ENCODE measurements around the gene TTLL10. TPM values are rescaled to one million over a fixed set of nuclear protein-coding genes. Genes with fewer than 3 reads are reported as not detected.

Gene TTLL10
- total and polyA plus RNA-seq, 10 donors: 0.02 to 0.34 (median 0.10) TPM; not detected in 6

DNA sequence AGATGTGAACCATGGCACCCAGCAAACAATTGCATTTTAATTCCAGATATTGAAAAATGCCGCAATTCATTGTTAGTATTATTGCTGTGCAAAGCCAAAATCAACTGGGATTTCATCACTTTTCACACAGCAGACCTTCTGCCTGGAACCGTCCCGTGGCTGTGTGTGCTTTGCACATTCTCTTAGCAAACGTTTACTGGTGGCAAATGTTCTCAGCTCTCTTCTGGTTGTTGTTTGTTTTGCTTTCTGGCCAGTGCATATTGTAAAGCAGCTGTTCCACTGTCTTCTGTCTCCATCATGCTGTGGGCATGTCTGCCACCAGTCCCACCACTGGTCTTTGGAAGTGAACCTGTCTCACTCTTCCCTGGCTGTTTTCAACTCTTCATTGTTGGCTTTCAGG lies 19.8 kb upstream of the TTLL10 start:
- no peak for TF ChIP-seq POLR2A (IDR thresholded peaks at IDR 0.05)
- no peak for TF ChIP-seq POLR2AphosphoS5 (IDR thresholded peaks at IDR 0.05)
- TF ChIP-seq, protein P1, sequence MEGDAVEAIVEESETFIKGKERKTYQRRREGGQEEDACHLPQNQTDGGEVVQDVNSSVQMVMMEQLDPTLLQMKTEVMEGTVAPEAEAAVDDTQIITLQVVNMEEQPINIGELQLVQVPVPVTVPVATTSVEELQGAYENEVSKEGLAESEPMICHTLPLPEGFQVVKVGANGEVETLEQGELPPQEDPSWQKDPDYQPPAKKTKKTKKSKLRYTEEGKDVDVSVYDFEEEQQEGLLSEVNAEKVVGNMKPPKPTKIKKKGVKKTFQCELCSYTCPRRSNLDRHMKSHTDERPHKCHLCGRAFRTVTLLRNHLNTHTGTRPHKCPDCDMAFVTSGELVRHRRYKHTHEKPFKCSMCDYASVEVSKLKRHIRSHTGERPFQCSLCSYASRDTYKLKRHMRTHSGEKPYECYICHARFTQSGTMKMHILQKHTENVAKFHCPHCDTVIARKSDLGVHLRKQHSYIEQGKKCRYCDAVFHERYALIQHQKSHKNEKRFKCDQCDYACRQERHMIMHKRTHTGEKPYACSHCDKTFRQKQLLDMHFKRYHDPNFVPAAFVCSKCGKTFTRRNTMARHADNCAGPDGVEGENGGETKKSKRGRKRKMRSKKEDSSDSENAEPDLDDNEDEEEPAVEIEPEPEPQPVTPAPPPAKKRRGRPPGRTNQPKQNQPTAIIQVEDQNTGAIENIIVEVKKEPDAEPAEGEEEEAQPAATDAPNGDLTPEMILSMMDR (IDR thresholded peaks at IDR 0.05 in 8 of 11, conservative IDR thresholded peaks at IDR 0.05 in 3 of 11): no peak

GRCh38 chr1:1155258-1155657 lies 18.4 kb upstream of the TTLL10 start:
- TF ChIP-seq, protein P1 (IDR thresholded peaks at IDR 0.05 in 8 of 11, conservative IDR thresholded peaks at IDR 0.05 in 3 of 11): no peak
- TF ChIP-seq POLR2AphosphoS5 (IDR thresholded peaks at IDR 0.05): no peak
- no peak for TF ChIP-seq POLR2A (IDR thresholded peaks at IDR 0.05)
- WGBS, 5 donors: 88 to 91% (median 88%) methylated on average over 10 of the region's 10 CpGs
- H3K27ac ChIP-seq: no peak overlapping the region
- peaks cover 0 to 21% (median 2%) of the 10 kb centered on the region in 8 donors for H3K9me3 ChIP-seq
- DNase-seq: no peak
- H3K36me3 ChIP-seq: no peaks in the 10 kb centered on the region
- no peaks in the 10 kb centered on the region for H3K27me3 ChIP-seq (replicated peaks in 1 of 7)
- no peak overlapping the region for H3K4me3 ChIP-seq
- peaks cover 6 to 21% (median 14%) of the 10 kb centered on the region in 6 donors for H3K4me1 ChIP-seq
- intact Hi-C loops (cut with DNase I; ENCODE audit: low total_unique reads): no loop called here

More for the DNA sequence above, 19.8 kb upstream of the TTLL10 start:
- Histone ChIP-seq H3K4me3 (no peak overlapping the region), H3K27me3 (replicated peaks in 1 of 7) (no peaks in the 10 kb centered on the region), H3K9me3 (peaks cover 0 to 21% (median 2%) of the 10 kb centered on the region in 8 donors), H3K36me3 (no peaks in the 10 kb centered on the region), H3K4me1 (peaks cover 6 to 15% (median 12%) of the 10 kb centered on the region in 6 donors), H3K27ac (no peak overlapping the region)
- 77 to 91% (median 85%) methylated on average over 4 of the region's 4 CpGs for WGBS, 5 donors
- no peak for DNase-seq
- intact Hi-C loops (cut with DNase I; ENCODE audit: low total_unique reads): no loop called here

DNA sequence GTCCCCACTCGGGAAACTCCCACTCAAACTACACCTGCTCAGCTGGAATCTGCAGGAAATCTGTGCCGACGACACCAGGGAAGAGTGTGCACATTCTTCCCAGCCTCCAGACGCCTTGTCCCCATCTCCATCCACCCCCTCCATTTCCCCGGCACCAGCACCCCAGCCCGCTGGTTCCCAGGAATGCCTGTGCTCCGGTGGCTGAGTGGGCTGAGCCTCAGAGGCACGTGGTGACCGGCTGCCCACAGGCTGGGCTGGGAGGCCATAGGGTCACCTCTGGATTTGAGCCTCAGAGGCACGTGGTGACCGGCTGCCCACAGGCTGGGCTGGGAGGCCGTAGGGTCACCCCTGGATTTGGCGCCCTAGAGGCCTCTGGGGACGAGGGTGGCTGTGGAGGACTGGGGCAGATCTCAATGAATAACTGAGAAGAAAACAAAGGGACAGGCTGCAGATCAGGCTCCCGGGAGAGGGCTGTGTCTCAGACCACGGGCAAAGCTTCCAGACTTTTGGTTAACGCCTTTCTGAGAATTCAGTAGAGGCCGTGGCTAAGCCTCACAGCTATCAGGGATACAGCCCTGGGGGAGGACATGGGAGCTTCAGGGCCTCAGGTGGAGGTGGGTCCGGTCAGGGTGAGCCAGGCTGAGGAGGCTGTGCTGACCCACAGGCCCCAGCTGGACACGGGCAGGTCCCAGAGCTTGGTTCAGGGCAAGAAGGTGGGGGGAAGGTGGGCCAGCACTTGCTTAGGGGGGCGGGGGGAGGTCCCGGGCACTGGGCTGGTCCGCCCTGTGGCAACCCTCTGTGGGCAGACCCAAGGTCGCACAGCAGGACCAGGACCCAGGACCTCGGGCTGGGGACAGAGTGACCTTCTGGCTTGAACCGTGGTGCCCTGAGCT lies 17.3 kb upstream of the TTLL10 start:
- Histone ChIP-seq H3K36me3 (no peaks in the 10 kb centered on the region), H3K27me3 (replicated peaks in 1 of 7) (peaks cover 0 to 3% (median 0%) of the 10 kb centered on the region in 7 donors), H3K9me3 (peaks cover 0 to 21% (median 2%) of the 10 kb centered on the region in 8 donors), H3K4me1 (peaks cover 6 to 21% (median 14%) of the 10 kb centered on the region in 6 donors), H3K27ac (peak overlapping the region in 4 of 8 donors; percentile 7 to 44 (median 27)), H3K4me3 (peak overlapping the region in 1 of 8 donors; percentile 84)
- WGBS, 5 donors: 80 to 86% (median 85%) methylated on average over 26 of the region's 26 CpGs
- DNase-seq: no peak
- intact Hi-C loops (cut with DNase I; ENCODE audit: low total_unique reads): no loop called here
- no peak for TF ChIP-seq POLR2A (IDR thresholded peaks at IDR 0.05)
- no peak for TF ChIP-seq POLR2AphosphoS5 (IDR thresholded peaks at IDR 0.05)
- TF ChIP-seq, protein P1 (IDR thresholded peaks at IDR 0.05 in 8 of 11, conservative IDR thresholded peaks at IDR 0.05 in 3 of 11): no peak

DNA sequence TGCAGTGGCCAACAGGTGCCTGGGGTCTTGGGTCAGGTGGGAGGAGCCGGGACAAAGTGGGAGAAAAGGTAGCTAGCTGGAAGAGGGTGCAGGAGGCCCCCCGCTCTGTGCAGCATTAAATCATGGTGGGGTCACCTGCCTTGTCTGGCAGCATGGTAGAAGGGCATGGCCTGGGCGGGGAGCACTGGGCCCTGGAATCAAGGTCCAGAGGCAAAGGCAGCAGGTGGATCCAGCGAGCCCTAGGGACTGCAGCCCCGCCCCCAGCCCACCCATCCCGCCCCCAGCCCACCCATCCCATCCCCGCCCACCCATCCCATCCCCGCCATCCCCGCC lies 16.7 kb upstream of the TTLL10 start:
- intact Hi-C loops (cut with DNase I; ENCODE audit: low total_unique reads): no loop called here

More for the DNA sequence above, 16.7 kb upstream of the TTLL10 start:
- Histone ChIP-seq H3K9me3 (peaks cover 0 to 21% (median 2%) of the 10 kb centered on the region in 8 donors), H3K4me1 (peaks cover 6 to 21% (median 14%) of the 10 kb centered on the region in 6 donors), H3K27me3 (replicated peaks in 1 of 7) (peaks cover 0 to 9% (median under 1%) of the 10 kb centered on the region in 7 donors), H3K27ac (peak overlapping the region in 3 of 8 donors; percentile 7 to 35 (median 19)), H3K4me3 (peak overlapping the region in 1 of 8 donors; percentile 84), H3K36me3 (no peaks in the 10 kb centered on the region)
- no peak for DNase-seq
- TF ChIP-seq POLR2A (IDR thresholded peaks at IDR 0.05) (no peak), POLR2AphosphoS5 (IDR thresholded peaks at IDR 0.05) (no peak)
- TF ChIP-seq, protein P1 (IDR thresholded peaks at IDR 0.05 in 8 of 11, conservative IDR thresholded peaks at IDR 0.05 in 3 of 11): no peak
- WGBS, 5 donors: 37 to 66% (median 59%) methylated on average over 3 to 8 of the region's 9 CpGs

All from spleen (tissue), 11 donors.